Ectodermal cell (in vitro differentiated cells): ENCODE results near the gene CDK3. TPM values are rescaled to one million over a fixed set of nuclear protein-coding genes. Genes with fewer than 3 reads are reported as not detected.
"Not testable (repeated sequence)": the region's sequence is repeated elsewhere in the genome, so short reads cannot be mapped to it uniquely, and the experiment has no call there.

Experiments
- H3K27ac ChIP-seq: 2 replicates; pipeline ENCODE4 v1.7.0; 2013; ENCODE audit warnings: mild to moderate bottlenecking, low read depth, low read length; ENCODE audit not compliant: insufficient read depth, poor library complexity, severe bottlenecking
- H3K27me3 ChIP-seq: 2 replicates; pipeline ENCODE4 v1.7.0; 2013; ENCODE audit warnings: mild to moderate bottlenecking, low read length; ENCODE audit not compliant: insufficient read depth, control insufficient read depth, poor library complexity, severe bottlenecking
- H3K36me3 ChIP-seq: one replicate; pipeline ENCODE4 v1.7.0; 2013; ENCODE audit warnings: low read length; ENCODE audit not compliant: control insufficient read depth, insufficient read depth
- H3K4me1 ChIP-seq: one replicate; pipeline ENCODE4 v1.7.0; 2013; ENCODE audit warnings: low read length; ENCODE audit not compliant: control insufficient read depth, insufficient read depth
- H3K4me3 ChIP-seq: 2 replicates; pipeline ENCODE4 v1.7.0; 2013; ENCODE audit warnings: low read depth, low read length, control low read depth; ENCODE audit not compliant: insufficient read depth
- H3K9me3 ChIP-seq: 2 replicates; pipeline ENCODE4 v1.7.0; 2013; ENCODE audit warnings: mild to moderate bottlenecking, low read length, moderate library complexity; ENCODE audit not compliant: control insufficient read depth
- WGBS, 2 experiments: methylation state at CpG; one replicate each; pipeline ENCODE4 v1.1.7; 2013; ENCODE audit warnings: missing lambda C conversion rate in 2 of 2; 5-methylcytosine and 5-hydroxymethylcytosine counted together
- polyA plus RNA-seq, 4 experiments: library from polyadenylated mRNA; stranded (reverse); fragments of 50-300 nt; gene quantifications; one replicate each; pipeline ENCODE4 v1.2.3, GENCODE V29; 2013

CDK3 gene
- 7.7 TPM for polyA plus RNA-seq (2013, experiment 1 of 4)
- 11.5 TPM for polyA plus RNA-seq (2013, experiment 2 of 4)
- 8.9 TPM for polyA plus RNA-seq (2013, experiment 3 of 4)
- 14.6 TPM for polyA plus RNA-seq (2013, experiment 4 of 4)

GRCh38 chr17:76000755-76001521 lies at the start of gene CDK3:
CDK3 (plus strand) TSS chr17:76000855; CDS start chr17:76001426, 571 bp downstream.
- Histone ChIP-seq H3K4me3 (no peak within 1 kb of the TSS), H3K36me3 (no peaks in the 10 kb centered on the region), H3K27ac (no peak within 1 kb of the TSS), H3K4me1 (no peaks in the 10 kb centered on the region), H3K9me3 (no peaks in the 10 kb centered on the region), H3K27me3 (no peaks in the 10 kb centered on the region)
- 90 to 91% methylated on average over 21 of the region's 21 CpGs for WGBS, 2 experiments

DNA sequence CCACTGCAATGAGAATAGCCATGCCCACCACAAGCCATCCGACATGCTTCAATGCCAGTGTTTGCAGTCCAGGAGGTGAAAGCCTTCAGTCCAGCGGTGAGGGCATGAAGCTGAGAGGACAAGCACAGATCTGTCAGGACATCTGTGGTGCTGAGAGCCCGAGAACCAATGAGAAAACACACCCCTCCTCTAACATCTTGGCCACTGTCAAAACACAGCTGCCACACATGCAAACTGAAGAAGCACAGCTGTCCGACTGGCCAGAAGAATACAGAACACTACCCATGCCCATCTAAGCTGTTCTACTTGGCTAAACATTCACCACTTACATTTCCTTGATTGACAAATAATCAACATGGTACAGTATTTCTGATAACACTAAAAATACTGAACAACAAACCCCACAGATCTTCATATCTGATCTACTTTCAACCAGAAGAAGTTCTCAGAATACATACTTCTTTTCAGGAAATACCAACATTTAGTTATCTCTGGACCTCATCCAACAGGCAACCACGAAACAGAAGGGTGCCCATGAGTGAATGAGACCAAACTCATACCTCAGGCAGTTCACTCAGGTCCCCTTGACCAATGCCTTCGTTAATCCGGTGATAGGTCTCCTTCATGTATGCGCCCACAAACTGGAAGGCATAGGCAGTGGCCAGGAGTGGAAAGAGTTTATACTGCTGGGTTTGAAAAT lies 49.6 kb upstream of the CDK3 start:
- WGBS, 2 experiments, result 93 to 97% methylated on average over 8 of the region's 8 CpGs
- Histone ChIP-seq H3K27ac (no peak overlapping the region), H3K27me3 (no peaks in the 10 kb centered on the region), H3K4me3 (no peak overlapping the region), H3K9me3 (no peaks in the 10 kb centered on the region), H3K36me3 (peaks cover 24% of the 10 kb centered on the region), H3K4me1 (no peaks in the 10 kb centered on the region)

DNA sequence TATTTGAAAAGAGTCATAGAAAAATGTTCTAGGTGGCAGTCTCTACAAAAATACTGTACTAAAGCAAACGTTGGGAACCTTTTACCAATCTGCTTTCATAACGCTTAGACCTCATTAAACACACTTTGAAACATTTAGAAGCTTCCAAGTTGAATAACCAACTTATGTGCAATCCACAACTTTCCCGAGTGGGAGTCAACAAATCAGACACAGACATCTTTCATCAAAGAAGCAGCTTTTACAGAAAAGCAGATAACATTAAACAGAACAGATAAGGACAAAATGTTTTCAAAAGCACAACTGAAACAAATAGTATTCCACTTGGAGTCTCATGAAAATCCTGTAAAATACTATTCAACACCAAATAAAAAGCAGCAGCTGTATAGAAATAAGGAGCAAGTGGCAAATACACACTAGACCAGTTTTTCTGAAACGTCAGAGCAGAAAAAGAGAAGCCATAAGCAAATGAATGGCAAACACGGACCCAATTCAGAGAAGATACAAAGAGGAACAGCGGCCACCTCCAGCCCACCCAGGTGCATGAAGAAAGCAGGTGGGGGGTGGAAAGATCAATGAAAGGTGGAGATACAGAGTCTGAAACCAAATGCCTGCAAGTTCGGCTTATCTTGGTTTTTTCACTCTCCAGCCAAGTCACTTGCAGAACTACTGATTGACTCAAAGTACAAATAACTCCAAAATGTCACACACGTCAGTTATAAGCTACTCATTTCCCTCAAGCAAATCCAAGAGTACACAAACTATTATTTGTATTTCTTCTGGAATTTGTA lies 41.4 kb upstream of the CDK3 start:
- Histone ChIP-seq H3K27me3 (no peaks in the 10 kb centered on the region), H3K27ac (no peak overlapping the region)

GRCh38 chr17:75959839-75960511 lies 40.7 kb upstream of the CDK3 start:
- Histone ChIP-seq H3K9me3 (no peaks in the 10 kb centered on the region), H3K36me3 (no peaks in the 10 kb centered on the region), H3K27me3 (no peaks in the 10 kb centered on the region), H3K4me1 (no peaks in the 10 kb centered on the region), H3K27ac (no peak overlapping the region), H3K4me3 (no peak overlapping the region)
- 94 to 95% methylated on average over 11 of the region's 11 CpGs for WGBS, 2 experiments

More for the DNA sequence above, 41.4 kb upstream of the CDK3 start:
- Histone ChIP-seq H3K9me3 (no peaks in the 10 kb centered on the region), H3K4me1 (no peaks in the 10 kb centered on the region), H3K36me3 (no peaks in the 10 kb centered on the region), H3K4me3 (no peak overlapping the region)
- WGBS, 2 experiments, result 47 to 50% methylated on average over 8 of the region's 8 CpGs

GRCh38 chr17:75965468-75965867 lies 35.2 kb upstream of the CDK3 start:
- H3K27ac ChIP-seq, result no peak overlapping the region
- no peak overlapping the region for H3K4me3 ChIP-seq
- H3K4me1 ChIP-seq, result no peaks in the 10 kb centered on the region
- WGBS, 2 experiments, result 91 to 96% methylated on average over 6 of the region's 6 CpGs
- no peaks in the 10 kb centered on the region for H3K27me3 ChIP-seq
- no peaks in the 10 kb centered on the region for H3K9me3 ChIP-seq
- no peaks in the 10 kb centered on the region for H3K36me3 ChIP-seq

GRCh38 chr17:75969044-75969443 lies 31.6 kb upstream of the CDK3 start:
- H3K4me1 ChIP-seq, H3K36me3 ChIP-seq, H3K9me3 ChIP-seq, H3K4me3 ChIP-seq, H3K27me3 ChIP-seq, H3K27ac ChIP-seq: not testable (repeated sequence)
- 78 to 87% methylated on average over 9 to 10 of the region's 10 CpGs for WGBS, 2 experiments

DNA sequence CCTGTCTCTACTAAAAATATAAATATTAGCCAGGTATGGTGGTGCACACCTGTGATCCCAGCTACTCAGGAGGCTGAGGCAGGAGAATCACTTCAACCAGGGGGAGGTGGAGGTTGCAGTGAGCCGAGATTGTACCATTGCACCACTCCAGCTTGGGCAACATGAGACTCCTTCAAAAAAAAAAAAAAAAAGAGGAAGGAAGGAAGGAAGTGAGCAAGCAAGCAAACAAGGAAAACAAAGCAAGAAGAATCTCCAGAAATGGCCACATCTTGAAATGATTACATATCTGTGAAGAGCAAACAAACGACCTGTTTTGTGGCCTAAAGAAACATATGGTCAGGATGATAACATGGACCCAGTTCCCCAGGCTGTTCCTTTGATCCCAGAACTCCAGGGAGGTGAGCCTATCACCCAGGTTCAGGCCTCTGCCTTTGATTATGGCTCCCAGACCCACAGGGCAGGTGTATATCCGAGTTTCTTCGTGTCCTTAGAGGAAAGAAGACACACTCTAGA lies 30.6 kb upstream of the CDK3 start:
- Histone ChIP-seq H3K4me3 (no peak overlapping the region), H3K27me3 (no peaks in the 10 kb centered on the region), H3K4me1 (no peaks in the 10 kb centered on the region), H3K9me3 (no peaks in the 10 kb centered on the region), H3K27ac (no peak overlapping the region), H3K36me3 (no peaks in the 10 kb centered on the region)
- WGBS, 2 experiments, result 93 to 95% methylated on average over 4 of the region's 4 CpGs

GRCh38 chr17:75970626-75971025 lies 30.0 kb upstream of the CDK3 start:
- H3K4me3 ChIP-seq, result no peak overlapping the region
- H3K4me1 ChIP-seq, result no peaks in the 10 kb centered on the region
- no peaks in the 10 kb centered on the region for H3K36me3 ChIP-seq
- H3K9me3 ChIP-seq, result no peaks in the 10 kb centered on the region
- no peak overlapping the region for H3K27ac ChIP-seq
- no peaks in the 10 kb centered on the region for H3K27me3 ChIP-seq
- WGBS, 2 experiments, result 93 to 94% methylated on average over 7 of the region's 7 CpGs

DNA sequence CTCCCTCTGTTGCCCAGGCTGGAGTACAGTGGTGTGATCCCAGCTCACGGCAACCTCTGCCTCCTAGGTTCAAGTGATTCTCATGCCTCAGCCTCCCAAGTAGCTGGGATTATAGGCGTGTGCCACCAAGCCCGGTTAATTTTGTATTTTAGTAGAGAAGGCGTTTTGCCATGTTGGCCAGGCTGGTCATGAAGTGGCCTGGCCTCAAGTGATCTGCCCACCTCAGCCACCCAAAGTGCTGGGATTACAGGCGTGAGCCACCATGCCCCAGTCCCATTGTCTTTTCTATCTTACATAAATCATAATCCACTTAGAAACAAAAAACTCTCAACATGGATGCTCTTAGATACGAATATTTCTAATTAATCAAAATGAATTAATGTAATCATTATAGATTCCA lies 25.5 kb upstream of the CDK3 start:
- not testable (repeated sequence) for H3K4me1 ChIP-seq, H3K27ac ChIP-seq, H3K4me3 ChIP-seq, H3K36me3 ChIP-seq, H3K9me3 ChIP-seq, H3K27me3 ChIP-seq
- WGBS, 2 experiments, result 96% methylated on average over 5 to 6 of the region's 6 CpGs
